NK-92 (cell line): ENCODE data around the gene PIAS4.

Experiments used
- DNase-seq: peaks from one replicate; lab custom pipeline; 2025; ENCODE audit not compliant: unreplicated experiment; lab: John Stamatoyannopoulos, UW

PIAS4 gene

DNA sequence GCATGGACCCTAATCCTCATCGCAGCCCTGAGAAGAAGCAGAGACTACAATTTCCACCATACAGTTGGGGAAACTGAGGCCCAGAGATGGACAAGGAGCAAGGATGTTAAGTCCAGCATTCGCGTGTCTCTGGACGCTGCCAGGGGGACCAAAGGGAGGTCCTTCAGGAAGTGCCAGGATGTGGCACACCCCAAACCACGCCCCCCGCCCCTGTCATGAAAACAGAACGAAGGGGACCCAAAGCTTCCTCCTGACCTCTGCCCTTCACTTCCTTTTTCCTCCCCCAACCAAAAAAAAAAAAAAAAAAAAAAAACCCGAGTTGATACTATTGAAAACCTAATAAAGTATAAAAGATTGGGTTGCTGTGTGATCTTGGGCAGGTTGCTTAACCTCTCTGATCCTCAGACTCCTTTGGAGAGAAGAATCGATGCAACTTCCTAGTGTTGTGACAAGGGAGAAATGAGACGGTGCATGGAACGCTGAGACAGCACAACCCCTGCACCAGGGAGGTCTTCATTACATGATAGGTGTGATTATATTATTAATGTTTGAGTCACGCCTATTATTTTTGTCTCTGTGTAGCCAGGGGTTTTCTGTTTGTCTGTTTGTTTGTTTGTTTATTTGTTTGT, 61.9 kb downstream of the PIAS4 start:
- no peak for DNase-seq

DNA sequence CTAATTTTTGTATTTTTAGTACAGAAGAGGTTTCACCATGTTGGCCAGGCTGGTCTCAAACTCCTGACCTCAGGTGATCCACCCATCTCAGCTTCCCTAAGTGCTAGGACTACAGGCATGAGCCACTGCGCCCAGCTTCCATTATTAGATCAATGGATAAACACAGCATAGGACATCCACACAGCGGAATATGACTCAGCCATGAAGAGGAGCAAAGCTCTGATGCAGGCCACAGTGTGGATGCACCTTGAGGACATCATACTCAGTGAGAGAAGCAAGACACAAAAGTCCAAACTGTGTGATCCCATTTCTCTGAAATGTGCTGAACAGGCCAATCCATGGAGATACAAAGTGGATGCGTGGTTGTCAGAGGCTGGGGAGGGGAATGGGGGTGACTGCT, 64.1 kb downstream of the PIAS4 start:
- DNase-seq = no peak

- no peak for DNase-seq
Observed at GRCh38 chr19:4075373-4075772, 67.8 kb downstream of the PIAS4 start.

DNA sequence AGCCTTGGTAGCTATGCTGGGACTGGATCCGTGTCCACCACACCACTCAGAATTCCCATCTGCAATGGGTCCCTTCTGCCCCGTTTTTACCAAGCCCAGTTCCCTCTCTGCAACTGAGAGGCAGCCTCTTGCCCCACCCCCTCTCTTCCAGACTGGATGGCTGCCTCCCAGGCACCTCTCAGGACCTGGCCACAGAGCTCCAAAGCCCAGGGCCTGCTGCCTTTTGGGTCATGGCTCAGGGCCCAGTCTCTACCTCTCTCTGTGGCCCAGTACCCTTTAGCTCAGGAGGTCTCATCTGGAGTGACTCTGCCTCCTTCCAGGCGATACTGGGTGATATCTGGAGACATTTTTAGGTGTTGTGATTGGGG, 69.5 kb downstream of the PIAS4 start:
- DNase-seq = no peak

DNA sequence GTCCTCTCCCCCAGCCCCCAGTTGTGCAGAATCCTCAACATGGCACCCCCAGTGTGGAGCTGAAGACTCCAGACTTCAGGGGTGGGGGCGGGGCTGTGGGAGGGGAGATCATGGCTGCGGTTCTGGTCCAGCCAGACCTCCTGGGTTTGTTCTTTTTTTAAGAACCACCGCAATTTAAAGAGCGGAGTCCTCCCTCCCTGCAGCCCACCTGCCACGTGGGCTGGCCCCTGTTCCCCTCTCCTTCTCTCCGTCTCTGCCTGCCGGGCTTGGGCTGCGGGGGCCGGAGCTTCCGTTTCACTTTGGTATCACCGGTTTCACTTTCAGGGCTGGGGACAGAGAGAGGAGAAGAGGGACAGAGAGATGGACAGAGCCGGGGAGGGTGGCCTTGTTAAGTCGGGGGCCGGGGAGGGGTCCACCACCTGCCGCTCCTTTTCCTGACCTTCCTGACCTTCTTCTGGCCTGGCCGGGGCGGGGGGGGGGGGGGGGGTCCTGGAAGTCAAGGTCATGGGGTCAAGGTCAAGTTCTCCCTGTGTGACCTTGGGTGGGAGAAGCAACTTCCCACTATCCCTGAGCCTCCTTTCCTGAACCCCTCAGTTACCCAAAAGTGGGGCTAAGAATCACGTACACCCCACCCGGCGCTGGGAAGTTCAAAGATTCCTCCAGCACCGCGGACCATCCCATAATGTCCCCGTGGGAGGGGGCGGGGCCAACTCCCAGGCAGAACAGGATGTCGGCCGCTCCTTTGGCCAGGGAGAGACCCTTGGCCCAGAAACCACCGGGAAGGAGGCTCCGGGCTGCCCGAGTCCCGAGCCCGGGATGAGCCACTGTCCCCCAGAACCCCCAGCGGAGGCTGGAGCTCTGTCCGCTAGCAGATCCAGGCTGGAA, 70.5 kb downstream of the PIAS4 start:
- DNase-seq = no peak

DNA sequence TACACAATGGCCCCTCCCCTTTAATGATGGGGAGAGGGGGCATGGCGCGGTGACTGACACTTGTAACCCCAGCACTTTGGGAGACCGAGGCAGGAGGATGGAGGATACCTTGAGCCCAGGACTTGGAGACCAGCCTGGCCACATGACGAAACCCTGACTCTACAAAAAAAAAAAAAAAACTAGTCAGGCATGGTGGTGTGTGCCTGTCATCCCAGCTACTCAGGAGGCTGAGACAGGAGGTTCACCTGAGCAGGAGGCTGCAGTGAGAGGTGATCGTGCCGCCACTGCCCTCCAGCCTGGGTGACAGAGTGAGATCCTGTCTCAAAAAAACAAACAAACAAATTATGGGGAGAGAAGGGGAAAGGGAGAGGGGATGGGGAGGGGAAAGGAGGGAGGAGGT, 72.9 kb downstream of the PIAS4 start:
- DNase-seq = no peak

GRCh38 chr19:4081441-4082129, 74.0 kb downstream of the PIAS4 start:
- DNase-seq = no peak

DNA sequence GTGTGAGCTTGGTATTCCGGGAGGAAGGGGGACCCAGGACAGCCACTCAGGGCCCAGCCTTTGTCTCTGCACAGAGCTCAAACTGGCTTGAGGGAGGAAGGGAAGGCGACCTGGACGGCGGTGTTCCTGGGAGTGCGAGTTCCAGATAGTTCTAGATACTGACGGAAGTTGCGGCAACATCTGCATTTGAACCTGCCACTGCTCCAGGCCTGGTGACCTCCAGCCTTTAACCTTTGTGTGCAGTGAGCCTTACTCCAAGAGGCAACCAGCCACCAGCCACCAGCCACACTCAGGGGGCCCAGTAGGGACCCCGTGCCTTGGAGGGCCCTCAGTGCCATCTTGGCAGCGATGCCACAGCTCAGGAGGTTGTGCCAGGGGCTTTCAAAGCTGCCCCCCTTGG, 74.6 kb downstream of the PIAS4 start:
- DNase-seq = no peak

DNA sequence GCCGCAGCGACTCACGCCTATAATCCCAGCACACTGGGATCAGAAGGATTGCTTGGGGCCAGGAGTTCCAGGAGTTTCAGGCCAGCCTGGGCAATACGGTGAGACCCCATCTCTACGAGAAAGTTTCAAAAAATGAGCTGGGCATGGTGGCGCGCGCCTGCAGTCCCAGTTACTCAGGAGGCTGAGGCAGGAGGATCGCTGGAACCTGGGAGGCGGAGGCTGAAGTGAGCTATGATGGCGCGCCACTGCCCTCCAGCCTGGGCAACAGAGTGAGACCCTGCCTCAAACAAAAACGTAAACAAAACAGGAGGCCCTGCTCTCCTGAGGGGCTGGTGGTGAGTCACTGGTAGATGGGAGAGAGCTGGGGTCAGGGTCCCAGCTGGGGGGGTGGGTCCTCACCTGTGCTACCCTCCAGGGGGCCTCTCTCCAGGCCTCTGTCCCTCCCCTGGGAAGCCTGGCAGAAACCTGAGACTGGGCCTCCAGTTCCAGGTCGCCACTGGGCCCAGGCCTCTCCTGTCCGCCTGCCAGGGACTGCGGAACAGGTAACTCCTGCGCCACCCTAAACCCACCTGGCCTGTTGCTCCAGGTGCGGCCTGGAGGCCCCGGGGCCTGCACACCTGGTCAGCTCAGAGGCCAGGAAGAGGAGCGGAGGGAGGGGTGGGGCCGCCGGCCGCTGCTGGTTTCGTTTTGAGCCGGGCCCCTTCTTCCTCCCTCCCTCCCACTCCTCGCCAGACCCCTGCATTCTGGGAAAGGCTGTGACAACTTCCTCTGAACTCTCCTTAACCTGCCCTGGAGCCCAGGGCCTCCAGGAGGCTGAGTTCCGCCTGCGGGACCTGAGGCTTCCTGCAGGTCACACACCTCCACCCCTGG, 76.4 kb downstream of the PIAS4 start:
- DNase-seq = no peak

GRCh38 chr19:4084547-4084877, 77.0 kb downstream of the PIAS4 start:
- DNase-seq = no peak

DNA sequence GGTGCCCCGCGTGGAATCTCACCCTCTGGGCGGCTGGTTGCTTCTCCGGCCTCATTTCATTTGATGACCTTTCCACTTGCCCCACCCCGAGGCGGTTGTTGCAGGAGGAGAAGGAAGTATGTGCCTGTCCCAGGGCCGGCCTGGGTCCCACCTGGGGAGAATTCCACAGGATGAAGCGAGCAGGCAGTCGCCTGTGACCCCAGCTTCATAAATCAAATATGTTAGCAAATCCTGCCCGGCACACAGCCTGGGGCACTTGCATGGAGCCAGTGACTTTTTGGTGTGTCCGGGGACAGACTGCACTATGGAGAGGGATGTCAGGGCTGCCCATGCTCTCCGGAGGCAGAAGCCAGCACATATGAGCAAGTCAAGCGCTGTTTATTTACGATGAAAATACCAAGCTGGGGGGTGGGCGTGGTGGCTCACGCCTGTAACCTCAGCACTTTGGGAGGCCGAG, 78.9 kb downstream of the PIAS4 start:
- DNase-seq = no peak

DNA sequence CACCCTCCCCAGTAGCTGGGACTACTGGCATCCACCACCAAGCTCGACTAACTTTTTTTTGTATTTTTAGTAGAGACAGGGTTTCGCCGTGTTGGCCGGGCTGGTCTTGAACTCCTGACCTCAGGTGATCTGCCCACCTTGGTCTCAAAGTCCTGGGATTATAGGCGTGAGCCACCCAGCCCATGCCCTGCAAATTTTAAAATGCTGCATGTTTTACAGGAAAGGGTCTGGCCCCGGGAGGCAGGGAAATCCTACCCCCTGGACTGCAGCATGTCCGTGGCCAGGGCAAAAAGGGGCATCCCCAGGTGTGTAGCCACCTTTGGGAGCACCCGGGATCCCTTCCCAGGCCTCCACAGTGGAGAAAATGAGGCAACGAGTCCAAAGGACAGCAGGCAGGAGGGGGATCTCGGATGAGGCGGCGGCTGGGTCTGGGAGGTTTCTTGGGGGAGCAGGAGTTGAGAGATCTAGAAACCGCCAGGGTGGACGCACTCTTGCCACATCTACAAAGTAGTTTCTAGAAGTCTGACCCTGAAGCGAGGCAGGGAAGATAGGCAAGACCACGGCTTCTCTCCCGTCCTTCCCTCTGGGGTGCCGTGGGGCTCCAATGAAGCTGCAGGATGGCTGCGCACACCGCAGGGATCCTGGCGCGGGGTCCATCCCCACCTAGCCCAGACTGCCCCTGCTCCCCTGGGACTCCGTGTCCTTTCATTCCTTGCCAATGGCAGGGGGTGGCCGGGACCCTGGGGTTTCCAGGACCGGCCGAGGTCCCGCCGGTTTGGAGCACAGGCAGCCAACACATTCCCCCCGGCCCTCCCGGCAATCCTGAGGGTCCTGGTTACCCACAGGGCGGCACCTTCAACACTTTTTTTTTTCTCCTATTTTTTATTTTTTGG, 80.5 kb downstream of the PIAS4 start:
- no peak for DNase-seq

GRCh38 chr19:4088975-4089374, 81.4 kb downstream of the PIAS4 start:
- DNase-seq = no peak
